ENCODE measurements around the gene STK11. TPM values are rescaled to one million over a fixed set of nuclear protein-coding genes. Genes with fewer than 3 reads are reported as not detected.

STK11 gene
- total RNA-seq, 1 donor from 2014 or later = 80.4 TPM

DNA sequence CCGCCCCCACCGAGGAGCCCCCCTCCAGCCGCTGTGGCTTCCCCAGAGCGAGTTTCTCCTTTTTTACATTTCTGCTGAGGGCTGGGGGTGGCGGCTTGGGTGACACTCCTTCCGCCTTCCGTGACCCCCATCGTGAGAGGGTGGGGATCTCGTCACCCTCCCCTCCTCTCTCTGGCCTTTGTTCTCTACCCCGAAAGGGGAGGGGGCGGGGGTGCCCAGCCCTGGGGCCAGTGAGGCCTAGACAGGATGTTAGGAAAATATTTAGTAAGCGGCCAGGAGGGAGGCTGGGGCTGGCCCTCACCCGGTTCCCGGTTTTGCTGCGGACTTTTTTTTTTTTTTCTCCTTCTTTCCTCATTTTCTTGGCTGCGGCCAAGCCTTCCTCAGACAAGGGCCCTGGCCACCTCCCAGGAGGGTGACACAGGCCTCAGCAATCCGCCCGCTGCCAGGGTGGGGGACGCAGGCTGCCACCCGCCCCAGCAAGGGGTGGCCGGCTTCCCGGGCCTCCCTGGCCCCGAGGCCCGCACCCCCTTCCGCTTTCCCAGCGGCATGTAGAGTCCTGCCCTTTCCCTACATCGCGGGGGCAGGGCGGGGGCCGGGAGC is 46.7 kb downstream of the STK11 start:
- H3K4me3 ChIP-seq (ENCODE audit: low read depth, low read length) = peak overlapping the region; percentile 88
- DNase-seq (ENCODE audit: low read depth) = no peak
- TF ChIP-seq, protein P1, sequence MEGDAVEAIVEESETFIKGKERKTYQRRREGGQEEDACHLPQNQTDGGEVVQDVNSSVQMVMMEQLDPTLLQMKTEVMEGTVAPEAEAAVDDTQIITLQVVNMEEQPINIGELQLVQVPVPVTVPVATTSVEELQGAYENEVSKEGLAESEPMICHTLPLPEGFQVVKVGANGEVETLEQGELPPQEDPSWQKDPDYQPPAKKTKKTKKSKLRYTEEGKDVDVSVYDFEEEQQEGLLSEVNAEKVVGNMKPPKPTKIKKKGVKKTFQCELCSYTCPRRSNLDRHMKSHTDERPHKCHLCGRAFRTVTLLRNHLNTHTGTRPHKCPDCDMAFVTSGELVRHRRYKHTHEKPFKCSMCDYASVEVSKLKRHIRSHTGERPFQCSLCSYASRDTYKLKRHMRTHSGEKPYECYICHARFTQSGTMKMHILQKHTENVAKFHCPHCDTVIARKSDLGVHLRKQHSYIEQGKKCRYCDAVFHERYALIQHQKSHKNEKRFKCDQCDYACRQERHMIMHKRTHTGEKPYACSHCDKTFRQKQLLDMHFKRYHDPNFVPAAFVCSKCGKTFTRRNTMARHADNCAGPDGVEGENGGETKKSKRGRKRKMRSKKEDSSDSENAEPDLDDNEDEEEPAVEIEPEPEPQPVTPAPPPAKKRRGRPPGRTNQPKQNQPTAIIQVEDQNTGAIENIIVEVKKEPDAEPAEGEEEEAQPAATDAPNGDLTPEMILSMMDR (conservative IDR thresholded peaks at IDR 0.05; ENCODE audit: low read depth, low read length) = no peak

DNA sequence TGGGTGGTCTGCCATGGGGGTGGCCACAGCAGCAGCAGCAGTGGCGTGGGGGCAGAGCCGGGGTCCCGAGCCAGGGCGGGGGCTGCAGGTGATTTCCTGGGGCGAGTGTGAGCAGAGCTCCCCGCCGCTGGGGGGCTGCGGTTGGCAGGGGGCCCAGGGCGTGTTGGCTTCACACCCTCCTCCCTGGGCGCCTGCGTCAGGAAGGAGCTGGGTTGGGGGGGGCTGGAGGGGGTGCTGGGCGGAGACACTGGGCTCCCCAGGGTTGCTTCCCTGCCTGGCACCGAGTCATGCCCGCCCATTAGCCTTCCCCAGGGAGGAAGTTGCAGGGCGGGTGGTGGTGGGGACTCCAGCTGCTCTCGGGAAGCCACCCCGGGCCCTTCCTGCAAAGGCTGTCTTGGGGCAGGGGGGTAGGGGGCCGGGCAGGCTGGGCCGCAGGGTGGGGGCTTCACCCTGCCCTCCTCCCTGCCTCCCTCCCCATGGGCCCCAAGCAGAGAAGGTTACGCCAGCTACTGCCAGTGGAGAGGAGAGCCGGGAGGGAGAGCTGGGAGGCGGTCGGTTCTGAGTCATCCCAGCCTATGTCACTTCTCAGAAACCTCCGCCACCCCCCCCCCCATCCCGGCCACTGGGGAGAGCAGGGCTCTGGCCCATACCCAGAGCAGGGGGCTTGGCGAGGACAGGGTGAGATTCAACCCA is 47.4 kb downstream of the STK11 start:
- peak overlapping the region; percentile 88 for H3K4me3 ChIP-seq (ENCODE audit: low read depth, low read length)
- TF ChIP-seq, protein P1 (conservative IDR thresholded peaks at IDR 0.05; ENCODE audit: low read depth, low read length) = no peak
- no peak for DNase-seq (ENCODE audit: low read depth)

DNA sequence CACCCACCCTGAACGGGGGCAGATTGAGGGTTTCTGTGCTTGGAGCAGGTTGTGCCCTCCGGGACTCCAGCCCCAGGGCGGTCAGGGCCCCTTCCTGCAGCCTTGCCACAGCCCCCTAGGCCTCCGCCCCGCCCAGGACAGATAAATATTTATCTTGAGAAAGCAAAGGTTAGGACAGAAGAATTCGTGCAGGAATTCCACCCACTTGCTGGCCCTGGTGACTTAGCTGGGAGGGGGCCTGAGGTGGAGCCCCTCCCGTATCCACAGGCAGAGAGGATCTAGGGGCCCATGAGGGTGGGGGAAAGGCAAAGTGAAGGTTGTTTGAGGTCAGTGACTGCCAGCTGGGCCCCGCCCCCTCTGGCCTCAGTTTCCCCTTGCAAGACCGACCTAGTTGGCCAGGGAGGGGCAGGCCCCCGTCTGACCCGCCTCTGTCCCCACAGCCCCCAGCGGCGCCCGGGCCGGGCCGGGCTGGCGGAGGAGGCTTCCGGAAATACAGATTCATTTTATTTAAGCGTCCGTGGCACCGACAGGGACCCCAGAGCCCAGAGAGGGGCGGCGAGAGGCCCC is 48.0 kb downstream of the STK11 start:
- TF ChIP-seq, protein P1 (conservative IDR thresholded peaks at IDR 0.05; ENCODE audit: low read depth, low read length) = no peak
- no peak for DNase-seq (ENCODE audit: low read depth)
- H3K4me3 ChIP-seq (ENCODE audit: low read depth, low read length) = peak overlapping the region; percentile 88

DNA sequence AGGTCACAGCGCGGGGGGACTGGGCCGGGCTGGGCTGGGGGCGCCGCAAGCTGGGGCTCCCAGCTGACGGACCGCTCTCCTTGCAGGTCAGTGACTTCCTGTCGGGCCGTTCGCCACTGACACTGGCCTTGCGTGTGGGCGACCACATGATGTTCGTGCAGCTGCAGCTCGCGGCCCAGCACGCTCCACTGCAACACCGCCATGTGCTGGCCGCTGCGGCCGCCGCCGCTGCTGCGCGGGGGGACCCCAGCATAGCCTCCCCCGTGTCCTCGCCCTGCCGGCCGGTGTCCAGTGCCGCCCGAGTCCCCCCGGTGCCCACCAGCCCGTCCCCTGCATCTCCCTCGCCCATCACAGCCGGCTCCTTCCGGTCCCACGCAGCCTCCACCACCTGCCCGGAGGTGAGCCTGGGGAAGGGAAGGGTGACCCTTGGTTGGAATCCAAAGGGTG is 48.5 kb downstream of the STK11 start:
- H3K4me3 ChIP-seq (ENCODE audit: low read depth, low read length) = no peak overlapping the region
- TF ChIP-seq, protein P1 (conservative IDR thresholded peaks at IDR 0.05; ENCODE audit: low read depth, low read length) = no peak

DNA sequence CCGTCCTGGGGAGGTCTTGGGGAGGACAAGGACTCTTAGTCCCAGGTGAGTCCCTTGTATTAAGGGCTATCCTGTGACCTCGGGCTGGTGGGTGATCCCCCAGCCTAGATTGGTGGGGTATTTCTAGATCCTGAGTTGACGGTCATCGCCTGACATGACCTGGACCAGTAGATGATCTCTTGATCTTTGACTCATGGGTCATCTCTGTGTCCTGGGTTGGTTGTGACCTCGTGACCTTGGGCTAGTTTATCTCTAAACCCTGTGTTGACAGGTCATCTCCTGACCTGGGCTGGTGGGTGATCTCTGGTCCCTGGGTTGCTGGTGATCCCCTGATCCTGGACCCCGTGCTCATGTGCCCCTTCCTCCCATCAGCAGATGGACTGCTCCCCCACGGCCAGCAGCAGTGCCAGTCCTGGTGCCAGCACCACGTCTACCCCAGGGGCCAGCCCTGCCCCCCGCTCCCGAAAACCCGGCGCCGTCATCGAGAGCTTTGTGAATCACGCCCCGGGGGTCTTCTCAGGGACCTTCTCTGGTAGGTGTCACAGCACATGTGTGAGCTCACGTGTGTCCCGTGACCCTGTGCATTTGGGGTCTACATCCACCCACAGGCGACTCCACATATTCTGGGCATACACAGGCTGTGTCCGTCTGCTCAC is 49.1 kb downstream of the STK11 start:
- TF ChIP-seq, protein P1 (conservative IDR thresholded peaks at IDR 0.05; ENCODE audit: low read depth, low read length) = no peak
- no peak for DNase-seq (ENCODE audit: low read depth)
- no peak overlapping the region for H3K4me3 ChIP-seq (ENCODE audit: low read depth, low read length)

More for the DNA sequence above, 48.5 kb downstream of the STK11 start:
- DNase-seq (ENCODE audit: low read depth) = no peak

DNA sequence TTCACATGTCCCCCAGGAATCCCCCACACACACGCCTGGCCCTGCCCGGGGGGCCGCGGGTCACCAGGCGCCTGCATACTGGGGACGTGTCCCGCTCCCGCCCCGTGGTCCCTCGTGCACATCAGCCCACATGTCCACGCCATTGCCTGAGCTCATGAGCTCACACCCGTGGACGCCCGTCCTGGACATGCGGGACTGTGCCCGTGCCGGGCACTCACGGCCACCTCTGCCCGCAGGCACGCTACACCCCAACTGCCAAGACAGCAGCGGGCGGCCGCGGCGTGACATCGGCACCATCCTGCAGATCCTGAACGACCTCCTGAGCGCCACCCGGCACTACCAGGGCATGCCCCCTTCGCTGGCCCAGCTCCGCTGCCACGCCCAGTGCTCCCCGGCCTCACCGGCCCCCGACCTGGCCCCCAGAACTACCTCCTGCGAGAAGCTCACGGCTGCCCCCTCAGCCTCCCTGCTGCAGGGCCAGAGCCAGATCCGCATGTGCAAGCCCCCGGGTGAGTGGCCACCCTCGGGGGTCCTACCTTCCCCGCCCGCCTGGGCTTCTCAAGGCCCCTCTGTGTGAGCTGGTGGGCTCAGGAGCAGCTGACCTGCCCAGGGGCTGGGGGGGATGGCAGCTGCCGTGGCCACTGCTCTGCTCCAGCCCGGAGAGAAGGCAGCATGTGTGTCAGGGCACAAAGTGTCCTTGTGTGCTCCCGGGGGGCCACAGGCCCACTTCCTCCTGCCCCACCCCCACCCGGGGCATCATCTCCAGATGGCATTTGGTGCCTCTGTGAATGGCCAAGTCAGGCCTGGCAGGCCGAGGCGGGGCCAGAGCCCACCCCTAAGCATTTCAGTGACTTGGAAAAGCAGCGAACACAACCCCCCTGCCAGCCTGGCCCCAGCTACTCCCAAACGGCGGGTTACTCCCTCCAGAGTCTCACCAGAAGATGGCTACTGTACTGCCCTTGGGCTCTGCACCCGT is 49.9 kb downstream of the STK11 start:
- no peak for DNase-seq (ENCODE audit: low read depth)
- no peak overlapping the region for H3K4me3 ChIP-seq (ENCODE audit: low read depth, low read length)
- TF ChIP-seq, protein P1 (conservative IDR thresholded peaks at IDR 0.05; ENCODE audit: low read depth, low read length) = no peak
